GM12892 (cell line): Measurements from ENCODE around the gene CHST2. TPM values are rescaled to one million over a fixed set of nuclear protein-coding genes. Genes with fewer than 3 reads are reported as not detected.
A peak's percentile ranks its signal among the peaks of the same experiment; 100 is the strongest.
"Not testable (repeated sequence)": the region's sequence is repeated elsewhere in the genome, so short reads cannot be mapped to it uniquely, and the experiment has no call there.

ENCODE experiments used
- DNase-seq: peaks from one replicate; pipeline ENCODE4 v3.0.0; 2011; ENCODE audit not compliant: insufficient read length
- FAIRE-seq: peaks from 2 replicates; lab custom pipeline; 2011; peaks lifted over from hg19 to GRCh38; lab: Jason Lieb, UNC
- POLR2A ChIP-seq: IDR thresholded peaks from 2 replicates; pipeline ENCODE4 v1.6.1; 2011; ENCODE audit warnings: low read depth, low read length, control low read depth
- POLR2AphosphoS5 ChIP-seq: IDR thresholded peaks from 2 replicates; pipeline ENCODE4 v1.6.1; 2011; ENCODE audit warnings: low read depth, low read length, control low read depth
- TAF1 ChIP-seq: IDR thresholded peaks from 2 replicates; pipeline ENCODE4 v1.6.1; 2011; ENCODE audit warnings: low read depth, mild to moderate bottlenecking, control low read depth, low read length, borderline replicate concordance
- polyA plus RNA-seq: library from polyadenylated mRNA; unstranded; fragments of >200 nt; gene quantifications from one replicate; pipeline ENCODE4 v1.2.1, GENCODE V29; 2012; ENCODE audit warnings: missing spikeins, inconsistent platforms; ENCODE audit not compliant: missing spikeins

The CHST2 gene
- polyA plus RNA-seq = 10.0 TPM

GRCh38 chr3:143119009-143119914, at the start of gene CHST2:
CHST2 (plus strand) TSS chr3:143119771; CDS start chr3:143120817, 1,046 bp downstream.
- peak; percentile 98 for FAIRE-seq
- TF ChIP-seq POLR2A (peak; percentile 75), POLR2AphosphoS5 (0 out of 2 replicates have a peak, but pooled peaks have one; percentile 6), TAF1 (peak; percentile 52; the same call in 1 of the 2 replicates)

DNA sequence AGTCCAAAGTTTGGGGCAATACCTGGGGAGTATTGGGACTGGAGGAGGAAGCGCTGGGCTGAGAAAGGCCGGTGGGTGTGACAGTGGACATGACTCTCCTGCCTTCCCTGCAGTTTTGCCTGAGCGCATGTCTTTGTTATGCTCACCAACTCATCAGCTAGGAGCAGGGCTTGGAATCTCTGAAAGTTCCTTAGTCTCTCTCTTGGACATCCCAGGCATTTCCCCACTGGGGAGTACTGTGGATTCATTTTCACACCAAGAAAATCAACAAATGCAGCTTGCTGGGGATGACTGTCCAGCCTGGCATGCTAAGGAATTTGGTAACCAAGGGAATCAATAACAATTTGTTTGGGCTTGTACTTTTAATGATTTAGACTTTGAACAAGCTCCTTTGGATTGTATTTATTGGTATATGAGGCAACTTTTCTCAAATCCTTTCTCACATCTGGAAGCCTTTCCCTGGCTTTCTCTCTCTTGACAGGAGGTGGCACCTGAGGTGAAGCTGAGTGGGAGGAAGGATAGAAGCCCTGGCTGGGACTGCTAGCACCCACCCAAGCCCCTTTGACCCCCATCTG, 48.5 kb upstream of the CHST2 start:
- DNase-seq (no peak), FAIRE-seq (no peak)
- TF ChIP-seq POLR2AphosphoS5 = no peak
- TF ChIP-seq POLR2A = no peak
- TF ChIP-seq TAF1 = no peak

More at GRCh38 chr3:143119009-143119914, at the start of gene CHST2:
- DNase-seq = peak; percentile 87

GRCh38 chr3:143071776-143072175, 47.8 kb upstream of the CHST2 start:
- no peak for DNase-seq
- FAIRE-seq = no peak
- TF ChIP-seq POLR2AphosphoS5 (no peak), TAF1 (no peak), POLR2A (no peak)

- DNase-seq, FAIRE-seq: not testable (repeated sequence)
Measured at GRCh38 chr3:143072298-143073020, 47.1 kb upstream of the CHST2 start.

- DNase-seq, FAIRE-seq: not testable (repeated sequence)
Measured at GRCh38 chr3:143073541-143073940, 46.0 kb upstream of the CHST2 start.

- not testable (repeated sequence) for FAIRE-seq, DNase-seq
Measured at GRCh38 chr3:143073983-143074382, 45.6 kb upstream of the CHST2 start.

DNA sequence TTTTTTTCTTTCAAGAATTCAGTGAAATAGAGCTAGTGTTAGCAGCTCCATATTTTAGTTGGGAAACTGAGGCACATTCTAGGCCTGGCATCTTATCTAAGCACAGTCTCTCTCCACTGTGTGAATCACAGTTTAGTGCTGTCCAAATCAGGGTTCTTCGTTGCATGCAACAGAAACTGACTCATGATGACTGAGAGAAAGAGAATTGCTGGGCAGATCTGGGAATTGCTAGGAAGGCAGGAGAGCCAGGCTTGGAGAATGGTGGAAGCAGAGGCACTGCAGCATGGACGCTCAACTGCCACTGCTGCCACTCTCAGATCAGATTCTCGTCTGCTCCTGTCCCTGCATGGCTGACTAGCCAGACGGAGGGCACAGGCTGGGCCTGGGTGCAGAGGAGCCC, 40.7 kb upstream of the CHST2 start:
- DNase-seq = no peak
- FAIRE-seq = no peak
- no peak for TF ChIP-seq POLR2AphosphoS5
- no peak for TF ChIP-seq TAF1
- no peak for TF ChIP-seq POLR2A

DNA sequence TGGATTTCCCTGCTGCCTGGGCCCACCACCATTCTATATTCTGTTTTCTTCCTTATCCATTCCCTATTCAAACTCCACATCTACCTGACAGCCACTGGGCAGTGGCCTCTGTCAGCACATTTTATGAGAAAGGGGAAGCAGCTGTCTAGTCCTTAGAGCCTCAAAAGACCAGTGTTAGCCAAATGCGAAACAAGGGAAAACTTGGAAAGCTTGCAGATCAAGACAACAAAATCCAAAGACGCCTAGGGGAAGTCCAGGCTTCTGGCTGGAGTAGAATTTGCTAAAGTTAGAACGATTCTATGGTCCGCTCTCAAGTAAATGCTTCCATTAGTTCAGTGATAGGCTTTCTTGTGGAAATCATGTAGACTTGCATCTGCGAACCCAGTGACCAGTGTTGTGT, 39.4 kb upstream of the CHST2 start:
- FAIRE-seq (no peak), DNase-seq (no peak)
- TF ChIP-seq TAF1 (no peak), POLR2A (no peak), POLR2AphosphoS5 (no peak)

- TF ChIP-seq POLR2AphosphoS5 = no peak
- no peak for TF ChIP-seq TAF1
- TF ChIP-seq POLR2A = no peak
- DNase-seq (no peak), FAIRE-seq (no peak)
Measured at GRCh38 chr3:143081365-143081764, 38.2 kb upstream of the CHST2 start.

- FAIRE-seq (peak; percentile 89), DNase-seq (no peak)
- peak; percentile 37; the same call in 1 of the 2 replicates for TF ChIP-seq POLR2AphosphoS5
- TF ChIP-seq POLR2A = no peak
Measured at GRCh38 chr3:143081844-143082778, 37.5 kb upstream of the CHST2 start.

DNA sequence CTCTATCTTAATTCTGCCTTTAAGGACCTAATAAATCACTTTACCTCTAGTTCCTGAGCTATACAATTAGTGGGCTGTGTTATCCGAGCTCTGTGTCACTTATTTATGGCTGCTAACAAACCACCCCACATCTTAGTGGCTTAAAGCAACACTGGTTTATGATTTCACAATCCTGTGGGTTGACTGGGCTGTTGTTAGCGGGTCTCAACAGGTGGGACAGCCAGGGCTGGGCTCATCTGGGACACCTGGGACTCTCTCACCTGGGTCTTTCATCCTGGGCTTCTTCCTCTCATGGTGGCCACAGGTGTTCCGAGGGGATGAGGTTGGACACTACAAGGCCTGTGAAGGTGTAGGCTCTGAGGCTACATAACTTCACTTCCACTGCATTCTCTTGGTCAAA, 35.8 kb upstream of the CHST2 start:
- FAIRE-seq = no peak
- TF ChIP-seq TAF1 = no peak
- no peak for DNase-seq
